A673 (cell line): ENCODE measurements around the gene SPG11.

Experiments used
- CTCF ChIP-seq: fragments of 300-800, 200-600 bp; sonication (generic); conservative IDR thresholded peaks from 2 replicates; pipeline ENCODE4 v1.5.1; 2017; ENCODE audit warnings: low read depth, mild to moderate bottlenecking, antibody characterized with exemption, low read length, moderate library complexity, mixed read lengths
- EZH2 ChIP-seq: fragments of 200-600 bp; sonication (generic); IDR thresholded peaks from 2 replicates; pipeline ENCODE4 v1.6.1; 2017; ENCODE audit warnings: borderline replicate concordance, low read depth, mild to moderate bottlenecking, mixed read lengths, antibody characterized with exemption, low read length; ENCODE audit not compliant: poor library complexity, severe bottlenecking

GRCh38 chr15:44647036-44647435, 16.4 kb downstream of the SPG11 start:
- TF ChIP-seq CTCF = no peak
- no peak for TF ChIP-seq EZH2
